ENCODE measurements around the gene CHAF1A.

Gene CHAF1A

GRCh38 chr19:4477034-4477801, 74.8 kb downstream of the CHAF1A start:
- in situ Hi-C loops (cut with HindIII; ENCODE audit: low sequenced_read_pairs), result no loop called here

- in situ Hi-C loops (cut with HindIII; ENCODE audit: low sequenced_read_pairs), result no loop called here
Observed at GRCh38 chr19:4482721-4483364, 80.4 kb downstream of the CHAF1A start.

GRCh38 chr19:4483385-4483784, 80.9 kb downstream of the CHAF1A start:
- in situ Hi-C loops (cut with HindIII; ENCODE audit: low sequenced_read_pairs), result no loop called here

- in situ Hi-C loops (cut with HindIII; ENCODE audit: low sequenced_read_pairs), result no loop called here
Observed at GRCh38 chr19:4487572-4487971, 85.1 kb downstream of the CHAF1A start.

GRCh38 chr19:4488496-4488895, 86.1 kb downstream of the CHAF1A start:
- in situ Hi-C loops (cut with HindIII; ENCODE audit: low sequenced_read_pairs), result no loop called here

- in situ Hi-C loops (cut with HindIII; ENCODE audit: low sequenced_read_pairs), result no loop called here
Observed at GRCh38 chr19:4491446-4491845, 89.0 kb downstream of the CHAF1A start.

- in situ Hi-C loops (cut with HindIII; ENCODE audit: low sequenced_read_pairs), result no loop called here
Observed at GRCh38 chr19:4492337-4493103, 90.1 kb downstream of the CHAF1A start.
